Parathyroid adenoma (tissue), 2 donors: ENCODE results near the gene NME9.

Experiments
- H2AFZ ChIP-seq: fragments of 300-600 bp; sonication (generic); one replicate; pipeline ENCODE4 v1.7.0; 2017; ENCODE audit warnings: antibody characterized with exemption, mild to moderate bottlenecking
- H3K27ac ChIP-seq: fragments of 300-600 bp; sonication (generic); one replicate; pipeline ENCODE4 v1.7.0; 2017
- H3K27me3 ChIP-seq: fragments of 300-600 bp; sonication (generic); one replicate; pipeline ENCODE4 v1.7.0; 2017; ENCODE audit warnings: low read length; ENCODE audit not compliant: control insufficient read depth, insufficient read depth
- H3K36me3 ChIP-seq: fragments of 300-600 bp; sonication (generic); one replicate; pipeline ENCODE4 v1.7.0; 2017; ENCODE audit warnings: low read length; ENCODE audit not compliant: control insufficient read depth, insufficient read depth
- H3K4me1 ChIP-seq: fragments of 300-600 bp; sonication (generic); one replicate; pipeline ENCODE4 v1.7.0; 2017; ENCODE audit warnings: control low read depth
- H3K4me2 ChIP-seq: fragments of 300-600 bp; sonication (generic); one replicate; pipeline ENCODE4 v1.7.0; 2017; ENCODE audit warnings: low read length
- H3K4me3 ChIP-seq: fragments of 300-600 bp; sonication (generic); one replicate; pipeline ENCODE4 v1.7.0; 2017; ENCODE audit warnings: low read depth, low read length
- H3K79me2 ChIP-seq: fragments of 300-600 bp; sonication (generic); one replicate; pipeline ENCODE4 v1.7.0; 2017; ENCODE audit warnings: control low read depth
- H3K9ac ChIP-seq: fragments of 300-600 bp; sonication (generic); one replicate; pipeline ENCODE4 v1.7.0; 2017; ENCODE audit warnings: mild to moderate bottlenecking
- H3K9me3 ChIP-seq: fragments of 300-600 bp; sonication (generic); one replicate; pipeline ENCODE4 v1.7.0; 2017; ENCODE audit warnings: low read length; ENCODE audit not compliant: control insufficient read depth
- CTCF ChIP-seq: fragments of 300-600 bp; sonication (generic); IDR thresholded peaks from one replicate; pipeline ENCODE4 v1.7.0; 2017; ENCODE audit warnings: antibody characterized with exemption, mild to moderate bottlenecking
- donor health status: primary hyperparathyroidism.

NME9 gene

GRCh38 chr3:138326866-138327595 is 2.6 kb downstream of the NME9 start:
- no peak for TF ChIP-seq CTCF
- Histone ChIP-seq H3K27me3 (no peaks in the 10 kb centered on the region), H3K36me3 (no peaks in the 10 kb centered on the region), H3K4me3 (no peak overlapping the region), H3K27ac (no peak overlapping the region), H2AFZ (no peak overlapping the region), H3K9ac (no peak overlapping the region), H3K4me2 (no peak overlapping the region), H3K79me2 (no peaks in the 10 kb centered on the region), H3K9me3 (no peaks in the 10 kb centered on the region), H3K4me1 (no peaks in the 10 kb centered on the region)

- no peak for TF ChIP-seq CTCF
- Histone ChIP-seq H3K4me2 (no peak overlapping the region), H3K27me3 (no peaks in the 10 kb centered on the region), H3K79me2 (no peaks in the 10 kb centered on the region), H3K9ac (no peak overlapping the region), H3K4me1 (no peaks in the 10 kb centered on the region), H3K9me3 (no peaks in the 10 kb centered on the region), H3K36me3 (no peaks in the 10 kb centered on the region), H2AFZ (no peak overlapping the region), H3K27ac (no peak overlapping the region), H3K4me3 (no peak overlapping the region)
Measured at GRCh38 chr3:138325990-138326389, 3.7 kb downstream of the NME9 start.

GRCh38 chr3:138323971-138324370 is 5.7 kb downstream of the NME9 start:
- no peak for TF ChIP-seq CTCF
- Histone ChIP-seq H3K27me3 (no peaks in the 10 kb centered on the region), H3K36me3 (no peaks in the 10 kb centered on the region), H3K79me2 (no peaks in the 10 kb centered on the region), H3K4me2 (no peak overlapping the region), H3K27ac (no peak overlapping the region), H3K4me1 (no peaks in the 10 kb centered on the region), H3K9ac (no peak overlapping the region), H2AFZ (no peak overlapping the region), H3K4me3 (no peak overlapping the region), H3K9me3 (no peaks in the 10 kb centered on the region)

- Histone ChIP-seq H3K27ac (no peak overlapping the region), H3K4me1 (no peaks in the 10 kb centered on the region), H3K79me2 (no peaks in the 10 kb centered on the region), H3K36me3 (no peaks in the 10 kb centered on the region), H3K4me3 (no peak overlapping the region), H3K4me2 (no peak overlapping the region), H3K9me3 (no peaks in the 10 kb centered on the region), H3K9ac (no peak overlapping the region), H3K27me3 (no peaks in the 10 kb centered on the region), H2AFZ (no peak overlapping the region)
- TF ChIP-seq CTCF = no peak
Measured at GRCh38 chr3:138317687-138318086, 12.0 kb downstream of the NME9 start.

GRCh38 chr3:138314751-138315150 is 14.9 kb downstream of the NME9 start:
- Histone ChIP-seq H3K4me2 (no peak overlapping the region), H3K79me2 (no peaks in the 10 kb centered on the region), H3K27me3 (no peaks in the 10 kb centered on the region)

More at GRCh38 chr3:138314751-138315150, 14.9 kb downstream of the NME9 start:
- Histone ChIP-seq H3K27ac (no peak overlapping the region), H2AFZ (no peak overlapping the region), H3K4me1 (no peaks in the 10 kb centered on the region), H3K9me3 (no peaks in the 10 kb centered on the region), H3K36me3 (no peaks in the 10 kb centered on the region), H3K9ac (no peak overlapping the region), H3K4me3 (no peak overlapping the region)
- no peak for TF ChIP-seq CTCF
